Occipital lobe (tissue), 2 donors: ENCODE results near the gene ACOT7. TPM values are rescaled to one million over a fixed set of nuclear protein-coding genes. Genes with fewer than 3 reads are reported as not detected.

Experiments used
- DNase-seq: peaks from one replicate; lab custom pipeline; 2025; lab: John Stamatoyannopoulos, UW
- total RNA-seq: library from RNA; depleted of rRNA; stranded (reverse); fragments of >200 nt; gene quantifications from one replicate; pipeline ENCODE4 v1.2.3, GENCODE V29; 2014

ACOT7 gene
- total RNA-seq, 1 donor from 2014 or later, result 27.0 TPM

GRCh38 chr1:6363085-6363884 lies 30.3 kb downstream of the ACOT7 start:
- DNase-seq, result peak; percentile 34

- DNase-seq, result no peak
Observed at GRCh38 chr1:6361124-6361775, 32.3 kb downstream of the ACOT7 start.

- DNase-seq, result no peak
Observed at GRCh38 chr1:6360517-6361070, 33.0 kb downstream of the ACOT7 start.

- DNase-seq, result no peak
Observed at GRCh38 chr1:6360117-6360496, 33.5 kb downstream of the ACOT7 start.

- no peak for DNase-seq
Observed at GRCh38 chr1:6359216-6360116, 34.1 kb downstream of the ACOT7 start.

- DNase-seq, result peak; percentile 35
Observed at GRCh38 chr1:6358757-6359201, 34.8 kb downstream of the ACOT7 start.

- no peak for DNase-seq
Observed at GRCh38 chr1:6358144-6358624, 35.4 kb downstream of the ACOT7 start.

- no peak for DNase-seq
Observed at GRCh38 chr1:6357243-6357936, 36.2 kb downstream of the ACOT7 start.

- DNase-seq, result no peak
Observed at GRCh38 chr1:6355621-6356020, 37.9 kb downstream of the ACOT7 start.

- DNase-seq, result no peak
Observed at GRCh38 chr1:6354659-6355317, 38.8 kb downstream of the ACOT7 start.

- DNase-seq, result no peak
Observed at GRCh38 chr1:6353955-6354658, 39.5 kb downstream of the ACOT7 start.

GRCh38 chr1:6353619-6353954 lies 40.0 kb downstream of the ACOT7 start:
- no peak for DNase-seq

- no peak for DNase-seq
Observed at GRCh38 chr1:6352138-6352563, 41.4 kb downstream of the ACOT7 start.

GRCh38 chr1:6351480-6352137 lies 42.0 kb downstream of the ACOT7 start:
- no peak for DNase-seq

GRCh38 chr1:6350416-6351088 lies 43.0 kb downstream of the ACOT7 start:
- DNase-seq, result peak; percentile 56

GRCh38 chr1:6349254-6349943 lies 44.2 kb downstream of the ACOT7 start:
- DNase-seq, result no peak

- no peak for DNase-seq
Observed at GRCh38 chr1:6348511-6349191, 44.9 kb downstream of the ACOT7 start.
